Lower lobe of right lung (tissue), 2 donors: ENCODE results near the gene HK1. TPM values are rescaled to one million over a fixed set of nuclear protein-coding genes. Genes with fewer than 3 reads are reported as not detected.
A peak's percentile ranks its signal among the peaks of the same experiment; 100 is the strongest.
"Not testable (repeated sequence)": the region's sequence is repeated elsewhere in the genome, so short reads cannot be mapped to it uniquely, and the experiment has no call there.

Experiments
- ATAC-seq, 2 donors: fragments of 200-7000 bp; cut with Tn5 transposase; one replicate each; pipeline ENCODE4 v1.9.1; 2020 to 2022; ENCODE audit warnings: mild to moderate bottlenecking in 2 of 2, moderate library complexity in 2 of 2
- DNase-seq: peaks from one replicate; pipeline ENCODE4 v3.0.0-alpha.2; 2020
- H3K27ac ChIP-seq: fragments of 200-600 bp; one replicate; pipeline ENCODE4 v1.8.0; 2022
- H3K27me3 ChIP-seq: fragments of 200-600 bp; one replicate; pipeline ENCODE4 v1.8.0; 2022; ENCODE audit warnings: low read depth
- H3K36me3 ChIP-seq: fragments of 200-600 bp; one replicate; pipeline ENCODE4 v1.8.0; 2022; ENCODE audit warnings: mild to moderate bottlenecking
- H3K4me1 ChIP-seq: fragments of 200-600 bp; one replicate; pipeline ENCODE4 v1.8.0; 2022
- H3K4me3 ChIP-seq: fragments of 200-600 bp; one replicate; pipeline ENCODE4 v1.8.0; 2022; ENCODE audit warnings: mild to moderate bottlenecking
- H3K9me3 ChIP-seq: fragments of 200-600 bp; one replicate; pipeline ENCODE4 v1.8.0; 2022
- CTCF ChIP-seq: fragments of 200-600 bp; IDR thresholded peaks from one replicate; pipeline ENCODE4 v1.8.0; 2022; ENCODE audit warnings: antibody characterized with exemption, mild to moderate bottlenecking
- intact Hi-C: fragments of 100-400 bp; cut with DNase I; formaldehyde crosslinking; loops from one replicate; pipeline ENCODE4 v1.11.0; 2022
- total RNA-seq: library from RNA; stranded (reverse); fragmentation: NEBNext Ultra II Directional; extraction: Animal tissue kit (Norgen Biotek cat#: 25700); gene quantifications from one replicate; pipeline ENCODE4 v1.2.1, GENCODE V29; 2021
- donor health status: DM: no; HTN: yes; CAD: no; lungs with severe emphysema.

Gene HK1
- total RNA-seq, 1 donor from 2014 or later = 85.1 TPM

DNA sequence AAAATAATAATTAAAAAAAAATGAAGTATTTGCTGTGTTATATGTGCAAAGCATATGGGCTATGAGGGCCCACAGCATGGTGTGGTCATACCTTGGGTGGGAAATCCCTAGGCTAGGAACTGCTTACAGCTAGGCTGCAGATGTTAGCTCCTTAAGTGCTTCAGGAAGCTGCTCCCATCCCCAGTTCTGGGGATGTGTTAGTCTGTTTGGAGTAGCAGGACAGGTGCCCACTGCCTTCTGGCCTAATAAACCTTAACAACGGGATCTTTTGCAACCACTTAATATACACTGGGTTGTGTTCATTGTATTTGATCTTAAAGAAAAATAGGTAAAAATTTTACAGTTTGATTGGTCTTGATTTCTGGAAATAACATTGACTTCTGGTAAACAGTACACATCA lies 46.3 kb downstream of the HK1 start:
- intact Hi-C loops = no loop called here
- Histone ChIP-seq H3K9me3 (no peaks in the 10 kb centered on the region), H3K36me3 (no peaks in the 10 kb centered on the region), H3K27me3 (no peaks in the 10 kb centered on the region), H3K4me1 (peaks cover 78% of the 10 kb centered on the region), H3K4me3 (no peak overlapping the region), H3K27ac (no peak overlapping the region)
- TF ChIP-seq CTCF = no peak
- DNase-seq = no peak
- ATAC-seq = no peak

GRCh38 chr10:69325637-69326523 lies 47.6 kb downstream of the HK1 start:
- H3K4me3 ChIP-seq, H3K9me3 ChIP-seq, H3K27ac ChIP-seq, intact Hi-C loops, DNase-seq, H3K27me3 ChIP-seq, ATAC-seq, H3K36me3 ChIP-seq: not testable (repeated sequence)
- peaks cover 71% of the 10 kb centered on the region for H3K4me1 ChIP-seq

- TF ChIP-seq CTCF = no peak
- H3K4me3 ChIP-seq = no peak overlapping the region
- DNase-seq (no peak), ATAC-seq (no peak)
- no peak overlapping the region for H3K27ac ChIP-seq
- no peaks in the 10 kb centered on the region for H3K27me3 ChIP-seq
- peaks cover 5% of the 10 kb centered on the region for H3K36me3 ChIP-seq
- intact Hi-C loops = no loop called here
- peaks cover 66% of the 10 kb centered on the region for H3K4me1 ChIP-seq
- no peaks in the 10 kb centered on the region for H3K9me3 ChIP-seq
Measured at GRCh38 chr10:69326692-69327091, 48.4 kb downstream of the HK1 start.

- Histone ChIP-seq H3K9me3 (no peaks in the 10 kb centered on the region), H3K27me3 (no peaks in the 10 kb centered on the region), H3K4me3 (peak overlapping the region; percentile 36), H3K4me1 (peaks cover 69% of the 10 kb centered on the region), H3K27ac (peak overlapping the region; percentile 72), H3K36me3 (peaks cover 5% of the 10 kb centered on the region)
- ATAC-seq (peak; percentile 92 to 95), DNase-seq (peak; percentile 86)
- TF ChIP-seq CTCF = no peak
- intact Hi-C loops = no loop called here
Measured at GRCh38 chr10:69327463-69328379, 49.4 kb downstream of the HK1 start.

GRCh38 chr10:69328380-69328735 lies 50.1 kb downstream of the HK1 start:
- no peak for TF ChIP-seq CTCF
- H3K27me3 ChIP-seq = no peaks in the 10 kb centered on the region
- intact Hi-C loops = no loop called here
- peaks cover 5% of the 10 kb centered on the region for H3K36me3 ChIP-seq
- DNase-seq (no peak), ATAC-seq (no peak)
- H3K9me3 ChIP-seq = no peaks in the 10 kb centered on the region
- peak overlapping the region; percentile 36 for H3K4me3 ChIP-seq
- H3K4me1 ChIP-seq = peaks cover 76% of the 10 kb centered on the region
- peak overlapping the region; percentile 72 for H3K27ac ChIP-seq

DNA sequence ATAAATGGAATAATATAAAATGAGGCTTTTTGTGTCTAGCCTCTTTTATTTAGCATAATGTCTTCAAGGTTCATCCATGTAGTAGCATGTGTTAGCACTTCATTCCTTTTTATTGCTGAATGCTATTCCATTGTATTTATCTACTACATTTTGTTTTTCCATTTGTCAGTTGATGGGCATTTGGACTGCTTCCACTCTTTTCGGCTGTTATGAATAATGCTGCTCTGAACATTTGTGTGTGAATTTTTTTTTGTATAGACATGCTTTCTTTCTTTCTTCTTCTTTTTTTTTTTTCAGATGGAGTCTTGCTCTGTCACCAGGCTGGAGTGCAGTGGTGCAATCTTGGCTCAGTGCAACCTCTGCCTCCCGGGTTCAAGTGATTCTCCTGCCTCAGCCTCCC lies 50.6 kb downstream of the HK1 start:
- DNase-seq, H3K36me3 ChIP-seq, ATAC-seq, H3K9me3 ChIP-seq, H3K4me3 ChIP-seq, H3K27me3 ChIP-seq, intact Hi-C loops: not testable (repeated sequence)
- peak overlapping the region; percentile 72 for H3K27ac ChIP-seq
- H3K4me1 ChIP-seq = peaks cover 76% of the 10 kb centered on the region
